PC-3 (cell line): ENCODE results near the gene SLC8A3. TPM values are rescaled to one million over a fixed set of nuclear protein-coding genes. Genes with fewer than 3 reads are reported as not detected.

Experiments used
- ATAC-seq: fragments of 200-7000 bp; cut with Tn5 transposase; 2 replicates; pipeline ENCODE4 v1.9.1; 2020; ENCODE audit warnings: mild to moderate bottlenecking, moderate library complexity
- BruUV-seq: library from RNA; stranded (reverse); fragments of 400-500 nt; replicated peaks from 2 replicates; lab custom pipeline; 2021; lab: Mats Ljungman, UMichigan
- CTCF ChIA-PET: fragments of 300-600 bp; sonication (Branson Sonifier 250); formaldehyde crosslinking; loops from one replicate; lab custom pipeline; 2022; ENCODE audit warnings: antibody characterized with exemption; lab: Charles Lee
- POLR2A ChIA-PET: fragments of 300-600 bp; sonication (Branson Sonifier 250); formaldehyde crosslinking; loops from one replicate; lab custom pipeline; 2022; ENCODE audit warnings: antibody characterized with exemption; ENCODE audit not compliant: unreplicated experiment; lab: Charles Lee
- DNase-seq: peaks from one replicate; pipeline ENCODE4 v3.0.0-alpha.2; 2015
- H2AFZ ChIP-seq: fragments of 300-600 bp; sonication (generic); 2 replicates; pipeline ENCODE4 v1.6.0; 2016; ENCODE audit warnings: antibody characterized with exemption, low read length
- H3F3A ChIP-seq: fragments of 300-600 bp; sonication (generic); one replicate; pipeline ENCODE4 v1.6.0; 2017; ENCODE audit warnings: antibody characterized with exemption, low read length, control low read depth, mild to moderate bottlenecking; ENCODE audit not compliant: unreplicated experiment
- H3K27ac ChIP-seq: fragments of 300-600 bp; sonication (generic); 2 replicates; pipeline ENCODE4 v1.5.1; 2016; ENCODE audit warnings: mild to moderate bottlenecking, low read length
- H3K27me3 ChIP-seq: fragments of 300-600 bp; sonication (generic); 2 replicates; pipeline ENCODE4 v1.6.1; 2016; ENCODE audit warnings: low read length, mixed read lengths
- H3K36me3 ChIP-seq: fragments of 300-600 bp; sonication (generic); 2 replicates; pipeline ENCODE4 v1.6.1; 2016; ENCODE audit warnings: low read depth, mixed run types, low read length, mixed read lengths
- H3K4me1 ChIP-seq: fragments of 300-600 bp; sonication (generic); 2 replicates; pipeline ENCODE4 v1.5.1; 2016; ENCODE audit warnings: low read length; ENCODE audit not compliant: insufficient read depth
- H3K4me2 ChIP-seq: fragments of 300-600 bp; sonication (generic); 2 replicates; pipeline ENCODE4 v1.6.0; 2016; ENCODE audit warnings: low read length
- H3K4me3 ChIP-seq: fragments of 300-600 bp; sonication (generic); 2 replicates; pipeline ENCODE4 v1.5.1; 2016; ENCODE audit warnings: mild to moderate bottlenecking, low read length, mixed read lengths
- H3K79me2 ChIP-seq: fragments of 300-600 bp; sonication (generic); 2 replicates; pipeline ENCODE4 v1.6.1; 2017; ENCODE audit warnings: low read length, mixed read lengths
- H3K9ac ChIP-seq: fragments of 300-600 bp; sonication (generic); 2 replicates; pipeline ENCODE4 v1.6.0; 2016; ENCODE audit warnings: mild to moderate bottlenecking, low read length
- H3K9me2 ChIP-seq: fragments of 300-600 bp; sonication (generic); replicated peaks from 2 replicates; pipeline ENCODE4 v1.6.1; 2016; ENCODE audit warnings: mixed run types, low read length, mixed read lengths
- H3K9me3 ChIP-seq: fragments of 300-600 bp; sonication (generic); 2 replicates; pipeline ENCODE4 v1.6.1; 2016; ENCODE audit warnings: low read length, mixed read lengths
- H4K20me1 ChIP-seq: fragments of 300-600 bp; sonication (generic); 2 replicates; pipeline ENCODE4 v1.6.1; 2016; ENCODE audit warnings: low read length, mixed read lengths
- EZH2 ChIP-seq: fragments of 300-600 bp; sonication (generic); IDR thresholded peaks from one replicate; pipeline ENCODE4 v1.6.1; 2017; ENCODE audit warnings: antibody characterized with exemption, mild to moderate bottlenecking, low read length; ENCODE audit not compliant: unreplicated experiment
- EZH2phosphoT487 ChIP-seq: fragments of 300-600 bp; sonication (generic); IDR thresholded peaks from 2 replicates; pipeline ENCODE4 v1.6.1; 2018; ENCODE audit warnings: mild to moderate bottlenecking, antibody characterized with exemption, low read length, borderline replicate concordance
- intact Hi-C: fragments of 100-400 bp; cut with micrococcal nuclease; formaldehyde crosslinking; loops from 2 replicates; pipeline ENCODE4 v1.9.0; 2023
- total RNA-seq: library from RNA; depleted of rRNA; stranded (reverse); fragments of >200 nt; gene quantifications from 2 replicates; pipeline ENCODE4 v1.2.3, GENCODE V29; 2014
- TF ChIP-seq, protein P1 (sequence below): fragments of 300-600 bp; sonication (generic); conservative IDR thresholded peaks from 2 replicates; pipeline ENCODE4 v1.5.1; 2017; ENCODE audit warnings: antibody characterized with exemption, low read depth, mild to moderate bottlenecking, low read length

SLC8A3 gene
- total RNA-seq, 1 experiment from 2014 or later, result not detected

DNA sequence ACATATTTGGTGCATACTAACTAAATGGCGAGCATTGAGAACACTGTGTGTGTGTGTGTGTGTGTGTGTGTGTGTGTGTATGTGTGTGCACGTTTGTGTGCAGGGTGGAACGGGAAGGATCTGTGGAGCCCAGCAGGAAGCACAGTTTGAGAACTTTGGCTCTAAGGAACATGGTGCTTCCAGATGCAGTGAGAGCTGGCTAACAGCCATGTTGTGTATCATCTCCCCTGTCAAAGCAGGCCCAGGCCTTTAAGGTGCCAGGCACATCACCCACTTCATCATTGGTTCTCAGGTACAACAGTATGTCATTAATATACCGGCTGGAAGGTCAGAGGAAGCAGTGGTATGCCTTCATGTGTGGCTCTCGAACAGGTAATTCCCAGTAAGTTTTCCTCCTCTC lies 72.5 kb downstream of the SLC8A3 start:
- no peak overlapping the region for H3K4me2 ChIP-seq
- H3K27me3 ChIP-seq, result peaks cover 75% of the 10 kb centered on the region
- no peaks in the 10 kb centered on the region for H3K9me2 ChIP-seq
- H3K79me2 ChIP-seq, result no peaks in the 10 kb centered on the region
- H4K20me1 ChIP-seq, result no peaks in the 10 kb centered on the region
- no TSS peak for BruUV-seq
- ChIA-PET CTCF (no interaction called here), POLR2A (no interaction called here)
- H2AFZ ChIP-seq, result no peak overlapping the region
- H3K9ac ChIP-seq, result no peak overlapping the region
- no peak overlapping the region for H3K27ac ChIP-seq
- no peak overlapping the region for H3K4me3 ChIP-seq
- H3F3A ChIP-seq, result no peaks in the 10 kb centered on the region
- no peaks in the 10 kb centered on the region for H3K9me3 ChIP-seq
- no peaks in the 10 kb centered on the region for H3K36me3 ChIP-seq
- ATAC-seq (no peak), DNase-seq (no peak)
- intact Hi-C loops, result no loop called here
- no peaks in the 10 kb centered on the region for H3K4me1 ChIP-seq
- TF ChIP-seq EZH2phosphoT487 (no peak), EZH2 (no peak)
- TF ChIP-seq, protein P1, sequence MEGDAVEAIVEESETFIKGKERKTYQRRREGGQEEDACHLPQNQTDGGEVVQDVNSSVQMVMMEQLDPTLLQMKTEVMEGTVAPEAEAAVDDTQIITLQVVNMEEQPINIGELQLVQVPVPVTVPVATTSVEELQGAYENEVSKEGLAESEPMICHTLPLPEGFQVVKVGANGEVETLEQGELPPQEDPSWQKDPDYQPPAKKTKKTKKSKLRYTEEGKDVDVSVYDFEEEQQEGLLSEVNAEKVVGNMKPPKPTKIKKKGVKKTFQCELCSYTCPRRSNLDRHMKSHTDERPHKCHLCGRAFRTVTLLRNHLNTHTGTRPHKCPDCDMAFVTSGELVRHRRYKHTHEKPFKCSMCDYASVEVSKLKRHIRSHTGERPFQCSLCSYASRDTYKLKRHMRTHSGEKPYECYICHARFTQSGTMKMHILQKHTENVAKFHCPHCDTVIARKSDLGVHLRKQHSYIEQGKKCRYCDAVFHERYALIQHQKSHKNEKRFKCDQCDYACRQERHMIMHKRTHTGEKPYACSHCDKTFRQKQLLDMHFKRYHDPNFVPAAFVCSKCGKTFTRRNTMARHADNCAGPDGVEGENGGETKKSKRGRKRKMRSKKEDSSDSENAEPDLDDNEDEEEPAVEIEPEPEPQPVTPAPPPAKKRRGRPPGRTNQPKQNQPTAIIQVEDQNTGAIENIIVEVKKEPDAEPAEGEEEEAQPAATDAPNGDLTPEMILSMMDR, result no peak

DNA sequence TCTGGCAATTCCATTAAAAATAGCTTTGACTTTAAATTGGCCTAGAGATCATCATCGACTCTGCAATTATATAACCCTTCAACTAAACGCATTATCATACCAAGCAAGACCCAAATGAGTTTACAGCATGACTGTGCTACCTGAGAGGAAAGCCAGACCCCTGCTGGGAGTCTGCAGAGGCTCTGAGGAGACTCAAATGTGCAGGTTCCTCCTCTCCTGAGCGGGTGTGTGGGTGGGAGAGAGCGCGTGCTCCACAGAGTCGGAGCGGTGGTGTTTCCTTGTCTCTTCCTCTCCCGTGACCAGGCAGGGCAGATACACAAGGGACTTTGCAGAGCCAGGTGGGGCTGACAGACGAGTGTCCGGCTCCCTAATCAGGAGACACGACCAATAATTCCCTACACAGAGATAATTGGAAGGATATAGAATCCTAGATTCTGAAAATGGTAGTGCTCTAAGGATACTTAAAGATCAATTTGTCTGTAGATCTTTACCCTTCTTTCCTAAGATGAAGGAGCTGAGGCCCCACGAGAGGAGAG lies 74.1 kb downstream of the SLC8A3 start:
- Histone ChIP-seq H3F3A (no peaks in the 10 kb centered on the region), H3K4me1 (no peaks in the 10 kb centered on the region), H4K20me1 (no peaks in the 10 kb centered on the region), H3K4me2 (no peak overlapping the region), H3K9me3 (no peaks in the 10 kb centered on the region), H3K9ac (no peak overlapping the region), H3K36me3 (no peaks in the 10 kb centered on the region), H3K27me3 (peaks cover 68% of the 10 kb centered on the region), H3K27ac (no peak overlapping the region), H3K4me3 (no peak overlapping the region), H2AFZ (no peak overlapping the region), H3K9me2 (no peaks in the 10 kb centered on the region), H3K79me2 (no peaks in the 10 kb centered on the region)
- DNase-seq (no peak), ATAC-seq (no peak)
- no TSS peak for BruUV-seq
- intact Hi-C loops, result no loop called here
- TF ChIP-seq EZH2 (no peak), EZH2phosphoT487 (no peak)
- TF ChIP-seq, protein P1, result no peak
- ChIA-PET POLR2A (no interaction called here), CTCF (interaction anchor here (0.6 kb wide), 1 partner anchor 42 kb away, joined by 3 read pairs; no protein-coding TSS in a partner anchor)

DNA sequence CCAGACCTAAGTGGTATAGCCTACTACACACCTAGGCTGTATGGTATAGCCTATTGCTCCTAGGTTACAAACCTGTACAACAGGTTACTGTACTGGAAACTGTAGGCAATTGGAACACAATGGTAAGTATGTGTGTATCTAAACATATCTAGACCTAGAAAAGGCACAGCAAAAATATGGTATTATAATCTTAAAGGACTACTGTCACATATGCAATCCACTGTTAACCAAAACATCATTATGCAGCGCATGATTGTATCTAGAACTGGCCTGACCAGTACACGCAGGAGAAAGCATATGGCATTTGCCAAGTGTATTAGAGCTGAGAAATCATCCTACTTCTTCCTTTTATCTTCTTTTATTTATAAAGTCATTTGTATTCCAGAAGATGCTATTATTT lies 75.5 kb downstream of the SLC8A3 start:
- POLR2A ChIA-PET, result no interaction called here
- intact Hi-C loops, result no loop called here
- Histone ChIP-seq H3K9me2 (no peaks in the 10 kb centered on the region), H3K27ac (no peak overlapping the region), H3K27me3 (peaks cover 67% of the 10 kb centered on the region), H3K79me2 (no peaks in the 10 kb centered on the region), H3F3A (no peaks in the 10 kb centered on the region), H3K9ac (no peak overlapping the region), H2AFZ (no peak overlapping the region), H3K36me3 (no peaks in the 10 kb centered on the region), H4K20me1 (no peaks in the 10 kb centered on the region), H3K4me1 (no peaks in the 10 kb centered on the region), H3K9me3 (no peaks in the 10 kb centered on the region), H3K4me3 (no peak overlapping the region), H3K4me2 (no peak overlapping the region)
- ATAC-seq, result no peak
- TF ChIP-seq EZH2phosphoT487 (no peak), EZH2 (no peak)
- TF ChIP-seq, protein P1, result no peak
- DNase-seq, result no peak
- BruUV-seq, result no TSS peak
- CTCF ChIA-PET, result no interaction called here
